ENCODE data around the gene NEU2. TPM values are rescaled to one million over a fixed set of nuclear protein-coding genes. Genes with fewer than 3 reads are reported as not detected.

NEU2 gene
- total and polyA plus RNA-seq, 4 donors: not detected

DNA sequence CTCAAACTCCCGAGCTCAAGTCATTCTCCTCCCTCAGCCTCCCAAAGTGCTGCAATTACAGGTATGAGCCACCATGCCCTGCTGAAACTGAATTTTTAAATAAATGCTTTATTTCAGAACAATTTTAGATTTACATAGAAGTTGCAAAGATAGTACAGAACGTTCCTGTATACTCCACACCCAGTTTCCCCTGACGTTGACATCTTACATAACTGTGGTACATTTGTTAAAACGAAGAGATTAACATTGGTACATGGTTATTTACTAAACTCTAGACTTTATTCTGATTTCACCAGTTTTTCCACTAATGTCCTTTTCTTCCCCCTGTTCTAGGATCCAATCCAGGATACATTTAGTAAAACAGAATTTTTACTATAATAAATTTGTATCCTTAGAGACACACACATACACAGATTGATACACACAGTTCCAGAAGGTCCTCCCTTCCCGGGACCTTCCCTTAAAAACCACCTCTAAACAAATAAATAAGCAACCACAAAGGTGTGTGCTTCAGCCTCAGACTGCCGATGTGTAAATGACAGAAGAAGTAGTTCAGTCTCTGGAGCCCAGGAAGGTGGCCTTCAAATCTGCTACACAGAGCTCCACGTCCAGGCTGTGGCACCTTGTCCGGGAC is 6.9 kb downstream of the NEU2 start (continued):
- TF ChIP-seq ZBTB33 (IDR thresholded peaks at IDR 0.05): no peak

DNA sequence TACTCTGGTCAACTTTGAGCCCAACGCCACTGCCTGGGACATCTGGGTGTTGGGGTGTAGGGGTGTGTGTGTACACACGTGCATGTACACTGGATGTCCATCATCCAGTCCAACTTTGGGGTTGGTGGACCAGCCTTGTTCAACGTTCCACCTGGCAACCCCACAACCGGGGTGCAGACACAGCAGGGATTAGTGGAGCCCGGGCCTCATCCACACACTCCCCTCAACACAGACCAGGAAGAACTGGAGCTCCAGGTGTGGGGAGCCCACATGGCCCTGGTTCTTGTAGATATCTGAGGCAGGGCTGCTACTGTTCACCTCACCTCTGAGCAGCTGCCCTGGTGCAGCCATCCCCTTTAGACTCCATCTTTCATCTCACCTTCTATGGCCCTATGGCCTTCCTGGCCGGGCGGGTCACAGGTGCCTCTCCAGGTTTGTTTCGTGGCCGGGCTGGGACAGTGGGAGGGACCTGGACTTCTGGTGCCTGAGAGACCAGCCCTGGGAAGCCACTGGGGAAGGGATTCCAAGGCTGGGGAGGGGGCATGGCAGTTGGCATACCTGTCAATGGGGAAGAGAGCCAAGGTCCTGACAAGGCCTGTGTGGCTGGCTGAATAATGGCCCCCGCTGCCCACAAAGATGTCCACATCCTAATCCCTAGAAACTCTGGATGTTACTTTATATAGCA is 7.5 kb downstream of the NEU2 start:
- Histone ChIP-seq H3K36me3 (ENCODE audit: control insufficient read depth in 4 of 4, insufficient read depth in 3 of 4, low read depth in 1 of 4, low read length in 3 of 4) (no peaks in the 10 kb centered on the region), H3K4me3 (ENCODE audit: low read depth in 1 of 3, low read length in 3 of 3) (no peak overlapping the region), H3K9ac (ENCODE audit: low read depth in 1 of 2, low read length in 2 of 2) (no peak overlapping the region), H3K4me1 (ENCODE audit: control insufficient read depth in 4 of 4, insufficient read depth in 4 of 4, low read length in 3 of 4) (peaks cover 0 to 5% (median 4%) of the 10 kb centered on the region in 4 donors), H3K9me3 (ENCODE audit: control insufficient read depth in 4 of 4, low read length in 3 of 4) (no peaks in the 10 kb centered on the region), H3K27ac (ENCODE audit: low read depth in 1 of 2, low read length in 2 of 2) (no peak overlapping the region), H3K27me3 (ENCODE audit: control insufficient read depth in 4 of 4, insufficient read depth in 4 of 4, low read length in 3 of 4) (no peaks in the 10 kb centered on the region)
- 92% methylated on average over 10 of the region's 10 CpGs for WGBS
- TF ChIP-seq HNF4G (IDR thresholded peaks at IDR 0.05) (no peak), ZBTB33 (IDR thresholded peaks at IDR 0.05) (no peak), RAD21 (IDR thresholded peaks at IDR 0.05) (no peak), NR2F2 (IDR thresholded peaks at IDR 0.05) (no peak), JUND (IDR thresholded peaks at IDR 0.05) (no peak), GABPA (IDR thresholded peaks at IDR 0.05 in 1 of 2, conservative IDR thresholded peaks at IDR 0.05 in 1 of 2) (no peak), TAF1 (conservative IDR thresholded peaks at IDR 0.05) (no peak), MAX (IDR thresholded peaks at IDR 0.05) (no peak), CTCF (IDR thresholded peaks at IDR 0.05; ENCODE audit: low read depth, low read length, missing input control) (no peak), SP1 (IDR thresholded peaks at IDR 0.05) (no peak), RXRA (IDR thresholded peaks at IDR 0.05) (no peak), HNF4A (conservative IDR thresholded peaks at IDR 0.05) (no peak), FOXA1 (IDR thresholded peaks at IDR 0.05) (no peak), YY1 (IDR thresholded peaks at IDR 0.05) (no peak), FOXA2 (IDR thresholded peaks at IDR 0.05) (no peak)
- TF ChIP-seq, protein P1, sequence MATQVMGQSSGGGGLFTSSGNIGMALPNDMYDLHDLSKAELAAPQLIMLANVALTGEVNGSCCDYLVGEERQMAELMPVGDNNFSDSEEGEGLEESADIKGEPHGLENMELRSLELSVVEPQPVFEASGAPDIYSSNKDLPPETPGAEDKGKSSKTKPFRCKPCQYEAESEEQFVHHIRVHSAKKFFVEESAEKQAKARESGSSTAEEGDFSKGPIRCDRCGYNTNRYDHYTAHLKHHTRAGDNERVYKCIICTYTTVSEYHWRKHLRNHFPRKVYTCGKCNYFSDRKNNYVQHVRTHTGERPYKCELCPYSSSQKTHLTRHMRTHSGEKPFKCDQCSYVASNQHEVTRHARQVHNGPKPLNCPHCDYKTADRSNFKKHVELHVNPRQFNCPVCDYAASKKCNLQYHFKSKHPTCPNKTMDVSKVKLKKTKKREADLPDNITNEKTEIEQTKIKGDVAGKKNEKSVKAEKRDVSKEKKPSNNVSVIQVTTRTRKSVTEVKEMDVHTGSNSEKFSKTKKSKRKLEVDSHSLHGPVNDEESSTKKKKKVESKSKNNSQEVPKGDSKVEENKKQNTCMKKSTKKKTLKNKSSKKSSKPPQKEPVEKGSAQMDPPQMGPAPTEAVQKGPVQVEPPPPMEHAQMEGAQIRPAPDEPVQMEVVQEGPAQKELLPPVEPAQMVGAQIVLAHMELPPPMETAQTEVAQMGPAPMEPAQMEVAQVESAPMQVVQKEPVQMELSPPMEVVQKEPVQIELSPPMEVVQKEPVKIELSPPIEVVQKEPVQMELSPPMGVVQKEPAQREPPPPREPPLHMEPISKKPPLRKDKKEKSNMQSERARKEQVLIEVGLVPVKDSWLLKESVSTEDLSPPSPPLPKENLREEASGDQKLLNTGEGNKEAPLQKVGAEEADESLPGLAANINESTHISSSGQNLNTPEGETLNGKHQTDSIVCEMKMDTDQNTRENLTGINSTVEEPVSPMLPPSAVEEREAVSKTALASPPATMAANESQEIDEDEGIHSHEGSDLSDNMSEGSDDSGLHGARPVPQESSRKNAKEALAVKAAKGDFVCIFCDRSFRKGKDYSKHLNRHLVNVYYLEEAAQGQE (IDR thresholded peaks at IDR 0.05): no peak
- TF ChIP-seq, protein P2, sequence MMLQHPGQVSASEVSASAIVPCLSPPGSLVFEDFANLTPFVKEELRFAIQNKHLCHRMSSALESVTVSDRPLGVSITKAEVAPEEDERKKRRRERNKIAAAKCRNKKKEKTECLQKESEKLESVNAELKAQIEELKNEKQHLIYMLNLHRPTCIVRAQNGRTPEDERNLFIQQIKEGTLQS (IDR thresholded peaks at IDR 0.05): no peak
- no peak for DNase-seq (ENCODE audit: low spot score)
